ENCODE measurements around the gene HNRNPUL1. TPM values are rescaled to one million over a fixed set of nuclear protein-coding genes. Genes with fewer than 3 reads are reported as not detected.

The HNRNPUL1 gene
- polyA plus RNA-seq, 1 experiment = 42.3 TPM

- H3K9me3 ChIP-seq (ENCODE audit: control insufficient read depth, insufficient read depth, low read length) = no peaks in the 10 kb centered on the region; the same call in 1 of the 2 replicates
- ChIA-PET CTCF (interaction anchor here (0.9 to 3.4 kb wide), 4 partner anchors 16 to 133 kb away, joined by 4 to 19 read pairs (median 8); no protein-coding TSS in a partner anchor), POLR2A (interaction anchor here (0.6 to 1.2 kb wide), 4 partner anchors 25 to 210 kb away, joined by 3 read pairs; no protein-coding TSS in a partner anchor)
- DNase-seq (ENCODE audit: low read depth, low spot score) = no peak
- H3K27ac ChIP-seq (ENCODE audit: low read depth, low read length) = peak overlapping the region; percentile 83
- no peak for TF ChIP-seq CTCF (IDR thresholded peaks at IDR 0.05; ENCODE audit: low read depth, low read length)
- H3K27me3 ChIP-seq (ENCODE audit: control insufficient read depth, insufficient read depth, low read length) = no peaks in the 10 kb centered on the region
- peak overlapping the region; percentile 94 for H3K4me3 ChIP-seq (ENCODE audit: low read depth, low read length)
Observed at GRCh38 chr19:41219924-41220567, 44.1 kb upstream of the HNRNPUL1 start.

GRCh38 chr19:41220811-41221210 lies 43.4 kb upstream of the HNRNPUL1 start:
- H3K27me3 ChIP-seq (ENCODE audit: control insufficient read depth, insufficient read depth, low read length) = no peaks in the 10 kb centered on the region
- ChIA-PET CTCF (interaction anchor here (1.6 to 3.4 kb wide), 3 partner anchors 17 to 88 kb away, joined by 7 to 19 read pairs (median 8); no protein-coding TSS in a partner anchor), POLR2A (interaction anchor here (0.9 to 1.1 kb wide), 2 partner anchors 26 to 63 kb away, joined by 3 read pairs; no protein-coding TSS in a partner anchor)
- peak overlapping the region; percentile 83 for H3K27ac ChIP-seq (ENCODE audit: low read depth, low read length)
- H3K9me3 ChIP-seq (ENCODE audit: control insufficient read depth, insufficient read depth, low read length) = no peaks in the 10 kb centered on the region; the same call in 1 of the 2 replicates
- no peak for TF ChIP-seq CTCF (IDR thresholded peaks at IDR 0.05; ENCODE audit: low read depth, low read length)
- DNase-seq (ENCODE audit: low read depth, low spot score) = no peak
- H3K4me3 ChIP-seq (ENCODE audit: low read depth, low read length) = peak overlapping the region; percentile 94

GRCh38 chr19:41221514-41222205 lies 42.5 kb upstream of the HNRNPUL1 start:
- H3K27ac ChIP-seq (ENCODE audit: low read depth, low read length) = peak overlapping the region; percentile 83
- H3K9me3 ChIP-seq (ENCODE audit: control insufficient read depth, insufficient read depth, low read length) = no peaks in the 10 kb centered on the region; the same call in 1 of the 2 replicates
- no peak for DNase-seq (ENCODE audit: low read depth, low spot score)
- no peak for TF ChIP-seq CTCF (IDR thresholded peaks at IDR 0.05; ENCODE audit: low read depth, low read length)
- H3K27me3 ChIP-seq (ENCODE audit: control insufficient read depth, insufficient read depth, low read length) = no peaks in the 10 kb centered on the region
- H3K4me3 ChIP-seq (ENCODE audit: low read depth, low read length) = peak overlapping the region; percentile 94
- ChIA-PET POLR2A (interaction anchor here (0.6 to 1.1 kb wide), 3 partner anchors 62 to 426 kb away, joined by 3 to 5 read pairs (median 4); no protein-coding TSS in a partner anchor), CTCF (interaction anchor here (1.6 to 3.4 kb wide), 3 partner anchors 18 to 87 kb away, joined by 7 to 19 read pairs (median 8); no protein-coding TSS in a partner anchor)

GRCh38 chr19:41222240-41222639 lies 41.9 kb upstream of the HNRNPUL1 start:
- CTCF ChIA-PET = interaction anchor here (2.1 kb wide), 1 partner anchor 86 kb away, joined by 8 read pairs; no protein-coding TSS in a partner anchor
- Histone ChIP-seq H3K27me3 (ENCODE audit: control insufficient read depth, insufficient read depth, low read length) (no peaks in the 10 kb centered on the region), H3K9me3 (ENCODE audit: control insufficient read depth, insufficient read depth, low read length) (no peaks in the 10 kb centered on the region; the same call in 1 of the 2 replicates), H3K27ac (ENCODE audit: low read depth, low read length) (peak overlapping the region; percentile 83), H3K4me3 (ENCODE audit: low read depth, low read length) (peak overlapping the region; percentile 94)
- TF ChIP-seq CTCF (IDR thresholded peaks at IDR 0.05; ENCODE audit: low read depth, low read length) = no peak
- POLR2A ChIA-PET = no interaction called here
- no peak for DNase-seq (ENCODE audit: low read depth, low spot score)

Data from AG04450 (cell line).